H1 (cell line): ENCODE results near the gene MACROD1. TPM values are rescaled to one million over a fixed set of nuclear protein-coding genes. Genes with fewer than 3 reads are reported as not detected.

Source experiments
- CTCF ChIA-PET: fragments of 300-600 bp; sonication (Branson Sonifier 250); formaldehyde crosslinking; loops from one replicate; lab custom pipeline; 2021; ENCODE audit not compliant: partially characterized antibody; lab: Charles Lee
- POLR2A ChIA-PET: fragments of 300-600 bp; sonication (Branson Sonifier 250); formaldehyde crosslinking; loops from one replicate; lab custom pipeline; 2021; ENCODE audit warnings: inconsistent platforms; ENCODE audit not compliant: partially characterized antibody; lab: Charles Lee
- DNase-seq, 2 experiments: peaks; one replicate each; pipeline versions ENCODE4 v3.0.0 to v3.0.0-alpha.2; 2010 to 2022; ENCODE audit warnings: low spot score in 2 of 2, low read depth in 1 of 2, mixed read lengths in 1 of 2
- FAIRE-seq: peaks from 2 replicates; lab custom pipeline; 2011; peaks lifted over from hg19 to GRCh38; lab: Jason Lieb, UNC
- H2AFZ ChIP-seq: 2 replicates; pipeline ENCODE4 v1.8.1; 2012; ENCODE audit warnings: low read length, inconsistent platforms
- H2AK5ac ChIP-seq: 2 replicates; pipeline ENCODE4 v1.6.1; 2013; ENCODE audit warnings: low read depth, low read length
- H2BK120ac ChIP-seq: replicated peaks from 2 replicates; pipeline ENCODE3; 2013; ENCODE audit warnings: low read depth, low read length, inconsistent platforms
- H2BK12ac ChIP-seq: 2 replicates; pipeline ENCODE4 v1.6.1; 2013; ENCODE audit warnings: low read depth, low read length
- H2BK15ac ChIP-seq: 2 replicates; pipeline ENCODE4 v1.6.1; 2013; ENCODE audit warnings: low read length
- H2BK20ac ChIP-seq: 2 replicates; pipeline ENCODE4 v1.6.1; 2013; ENCODE audit warnings: low read length
- H2BK5ac ChIP-seq: 2 replicates; pipeline ENCODE4 v1.6.1; 2013; ENCODE audit warnings: low read depth, low read length
- H3K14ac ChIP-seq: 2 replicates; pipeline ENCODE4 v1.6.1; 2013; ENCODE audit warnings: inconsistent platforms; ENCODE audit not compliant: insufficient read length
- H3K18ac ChIP-seq: 2 replicates; pipeline ENCODE4 v1.6.1; 2013; ENCODE audit warnings: low read length; ENCODE audit errors: extremely low read depth
- H3K23ac ChIP-seq: 2 replicates; pipeline ENCODE4 v1.6.1; 2013; ENCODE audit warnings: inconsistent platforms; ENCODE audit not compliant: insufficient read length
- H3K23me2 ChIP-seq: 2 replicates; pipeline ENCODE4 v1.6.1; 2013; ENCODE audit warnings: low read depth, low read length
- H3K27ac ChIP-seq: 2 replicates; pipeline ENCODE4 v1.6.1; 2011; ENCODE audit warnings: low read depth, low read length, inconsistent platforms
- H3K27me3 ChIP-seq, 4 experiments: replicated peaks in 1 of 4; 1 replicate in 1 of 4; 2 replicates in 3 of 4; pipeline versions ENCODE4 v1.6.1 to v1.8.1; 2011 to 2013; ENCODE audit warnings: low read length in 3 of 4, mild to moderate bottlenecking in 3 of 4, inconsistent platforms in 2 of 4, mixed read lengths in 2 of 4, moderate library complexity in 1 of 4; ENCODE audit not compliant: control insufficient read depth in 3 of 4, insufficient read depth in 3 of 4; ENCODE audit errors: extremely low read depth in 1 of 4
- H3K36me3 ChIP-seq, 4 experiments: 2 replicates each; pipeline versions ENCODE4 v1.6.1 to v1.8.1; 2011 to 2013; ENCODE audit warnings: mild to moderate bottlenecking in 4 of 4, low read length in 3 of 4, moderate library complexity in 2 of 4, control low read depth in 1 of 4, inconsistent platforms in 1 of 4; ENCODE audit not compliant: insufficient read depth in 4 of 4, control insufficient read depth in 2 of 4
- H3K4ac ChIP-seq: replicated peaks from 2 replicates; pipeline ENCODE3; 2013; ENCODE audit warnings: low read length, low read depth, mixed read lengths, inconsistent platforms; ENCODE audit not compliant: insufficient read length
- H3K4me1 ChIP-seq, 4 experiments: replicated peaks in 1 of 4; 1 replicate in 1 of 4; 2 replicates in 3 of 4; pipeline versions ENCODE4 v1.6.1 to v1.8.1; 2011 to 2013; ENCODE audit warnings: low read length in 3 of 4, inconsistent platforms in 2 of 4, mixed read lengths in 1 of 4; ENCODE audit not compliant: insufficient read depth in 4 of 4, control insufficient read depth in 3 of 4
- H3K4me2 ChIP-seq, 2 experiments: 2 replicates each; pipeline versions ENCODE4 v1.6.1 to v1.8.1; 2011 to 2013; ENCODE audit warnings: low read depth in 2 of 2, low read length in 2 of 2, control low read depth in 1 of 2, inconsistent platforms in 1 of 2, mild to moderate bottlenecking in 1 of 2; ENCODE audit not compliant: insufficient read depth in 1 of 2
- H3K4me3 ChIP-seq, 4 experiments: fragments of 200-600, 300-600 bp in 1 of 4; sonication (generic), shearing (Covaris generic), sonication (Bioruptor Twin) in 1 of 4; 2 replicates each; pipeline versions ENCODE4 v1.5.1 to v1.8.1; 2011 to 2016; ENCODE audit warnings: low read length in 4 of 4, low read depth in 3 of 4, control low read depth in 2 of 4, inconsistent platforms in 2 of 4, mild to moderate bottlenecking in 2 of 4, mixed read lengths in 1 of 4, moderate library complexity in 1 of 4; ENCODE audit not compliant: insufficient read depth in 2 of 4; ENCODE audit errors: extremely low read depth in 1 of 4
- H3K56ac ChIP-seq: replicated peaks from 2 replicates; pipeline ENCODE3; 2013; ENCODE audit warnings: low read depth, mild to moderate bottlenecking, mixed read lengths, low read length, inconsistent platforms; ENCODE audit not compliant: insufficient read length
- H3K79me1 ChIP-seq: 2 replicates; pipeline ENCODE4 v1.6.1; 2013; ENCODE audit warnings: low read depth, low read length, control low read depth
- H3K79me2 ChIP-seq, 2 experiments: 2 replicates each; pipeline versions ENCODE4 v1.6.1 to v1.8.1; 2012 to 2013; ENCODE audit warnings: low read length in 2 of 2, mild to moderate bottlenecking in 2 of 2, inconsistent platforms in 1 of 2; ENCODE audit not compliant: insufficient read depth in 2 of 2, control insufficient read depth in 1 of 2
- H3K9ac ChIP-seq, 4 experiments: replicated peaks in 1 of 4; 1 replicate in 1 of 4; 2 replicates in 3 of 4; pipeline versions ENCODE4 v1.6.1 to v1.8.1; 2011 to 2013; ENCODE audit warnings: low read depth in 3 of 4, low read length in 3 of 4, control low read depth in 2 of 4, mild to moderate bottlenecking in 2 of 4, moderate library complexity in 2 of 4, inconsistent platforms in 1 of 4; ENCODE audit errors: extremely low read depth in 1 of 4
- H3K9me3 ChIP-seq, 2 experiments: 2 replicates each; pipeline versions ENCODE4 v1.6.1 to v1.8.1; 2012 to 2013; ENCODE audit warnings: mild to moderate bottlenecking in 2 of 2, moderate library complexity in 2 of 2, control low read depth in 1 of 2, inconsistent platforms in 1 of 2, low read depth in 1 of 2, low read length in 1 of 2, mixed read lengths in 1 of 2; ENCODE audit not compliant: insufficient read depth in 2 of 2
- H4K20me1 ChIP-seq, 2 experiments: replicated peaks in 1 of 2; 2 replicates each; pipeline versions ENCODE3 to v1.8.1; 2011 to 2013; ENCODE audit warnings: inconsistent platforms in 2 of 2, low read length in 2 of 2, mild to moderate bottlenecking in 1 of 2; ENCODE audit not compliant: insufficient read depth in 2 of 2, control insufficient read depth in 1 of 2
- H4K5ac ChIP-seq: 2 replicates; pipeline ENCODE4 v1.6.1; 2013; ENCODE audit warnings: low read length, low read depth, mixed read lengths, inconsistent platforms; ENCODE audit not compliant: insufficient read length
- H4K8ac ChIP-seq: 2 replicates; pipeline ENCODE4 v1.8.0; 2013; ENCODE audit warnings: mild to moderate bottlenecking, moderate library complexity, low read length, inconsistent platforms; ENCODE audit not compliant: insufficient read depth; ENCODE audit errors: extremely low read depth
- H4K91ac ChIP-seq: replicated peaks from 2 replicates; pipeline ENCODE3; 2013; ENCODE audit warnings: low read length, mixed read lengths, inconsistent platforms; ENCODE audit not compliant: insufficient read length
- RAD21 ChIP-seq, 2 experiments: IDR thresholded peaks in 1 of 2; conservative IDR thresholded peaks in 1 of 2; 2 replicates each; pipeline ENCODE4 v1.6.1; 2011; ENCODE audit warnings: low read depth in 2 of 2, low read length in 2 of 2, improper control_type of control experiment in 1 of 2, inconsistent platforms in 1 of 2, mild to moderate bottlenecking in 1 of 2, moderate library complexity in 1 of 2
- SAP30 ChIP-seq: fragments of 300-600 bp; sonication (generic); IDR thresholded peaks from 2 replicates; pipeline ENCODE4 v1.7.1; 2012; ENCODE audit warnings: low read length, moderate library complexity, mild to moderate bottlenecking, inconsistent platforms; ENCODE audit not compliant: insufficient read depth, insufficient replicate concordance
- SIX5 ChIP-seq: IDR thresholded peaks from 2 replicates; pipeline ENCODE4 v1.6.1; 2011; ENCODE audit warnings: mild to moderate bottlenecking, low read depth, low read length
- WGBS, 2 experiments: shearing (Covaris generic) in 1 of 2; methylation state at CpG; one replicate each; pipeline versions ENCODE4 v1.1.6 to v1.1.7; 2013 to 2015; ENCODE audit warnings: low lambda C conversion rate in 2 of 2, mixed read lengths in 2 of 2, inconsistent platforms in 1 of 2, low coverage in 1 of 2, missing lambda C conversion rate in 1 of 2; ENCODE audit not compliant: insufficient replicate concordance in 2 of 2, insufficient coverage in 1 of 2, insufficient read length in 1 of 2; ENCODE audit errors: extremely low coverage in 1 of 2, missing lambda C conversion rate in 1 of 2; 5-methylcytosine and 5-hydroxymethylcytosine counted together
- polyA plus RNA-seq, 7 experiments: library from polyadenylated mRNA; depleted of rRNA in 3 of 7; stranded (reverse) in 5 of 7; unstranded in 2 of 7; fragments of >200 nt in 5 of 7; fragments of 200-250 nt in 2 of 7; gene quantifications; 1 replicate in 5 of 7; 2 replicates in 1 of 7; 4 replicates in 1 of 7; pipeline versions ENCODE4 v1.2.1 to v1.2.3, GENCODE V29; 2011 to 2013; ENCODE audit warnings: missing spikeins in 2 of 7, mixed read lengths in 2 of 7
- total RNA-seq: library from RNA; stranded (reverse); fragmentation: NEBNext Ultra II Directional; extraction: Animal tissue kit (Norgen Biotek cat#: 25700); gene quantifications from 2 replicates; pipeline ENCODE4 v1.2.1, GENCODE V29; 2021

The MACROD1 gene
- total and polyA plus RNA-seq, 2 of the 8 experiments (the other 6 are each of a cell fraction or from before 2014, with no cell fraction given), result 19.5 to 34.1 TPM

- H3K4me3 ChIP-seq, result no peak overlapping the region
- H2BK12ac ChIP-seq, result no peak overlapping the region
- ChIA-PET POLR2A (interaction anchor here (0.9 kb wide), 1 partner anchor 16 kb away, joined by 4 read pairs; no protein-coding TSS in a partner anchor), CTCF (interaction anchor here (0.7 to 1.7 kb wide), 7 partner anchors 10 to 92 kb away, joined by 3 to 6 read pairs (median 3); no protein-coding TSS in a partner anchor)
- WGBS, 2 experiments, result 91% methylated on average over 12 of the region's 13 CpGs; no CpG with 5 or more reads in 1 of the 2 experiments
- no peak overlapping the region for H2BK120ac ChIP-seq
- TF ChIP-seq SAP30 (no peak), SIX5 (no peak), RAD21 (IDR thresholded peaks at IDR 0.05 in 1 of 2, conservative IDR thresholded peaks at IDR 0.05 in 1 of 2; ENCODE audit: low read depth in 2 of 2, low read length in 2 of 2) (no peak)
- H3K4ac ChIP-seq, result no peak overlapping the region
- H2BK15ac ChIP-seq, result no peak overlapping the region
- H3K56ac ChIP-seq, result no peak overlapping the region
- H3K79me1 ChIP-seq, result no peaks in the 10 kb centered on the region
- H4K91ac ChIP-seq, result no peak overlapping the region
- no peak overlapping the region for H2AK5ac ChIP-seq
- H2AFZ ChIP-seq, result no peak overlapping the region
- no peaks in the 10 kb centered on the region for H3K79me2 ChIP-seq
- peaks cover 5 to 13% of the 10 kb centered on the region in 2 experiments for H4K20me1 ChIP-seq
- no peak overlapping the region for H2BK20ac ChIP-seq
- DNase-seq, result no peak
- FAIRE-seq, result no peak
- peaks cover 6 to 35% (median 28%) of the 10 kb centered on the region in 4 experiments for H3K4me1 ChIP-seq
- no peak overlapping the region for H3K9ac ChIP-seq
- no peak overlapping the region for H3K27ac ChIP-seq
- H3K27me3 ChIP-seq, result peaks cover 11 to 75% (median 60%) of the 10 kb centered on the region in 4 experiments
- H3K9me3 ChIP-seq, result no peaks in the 10 kb centered on the region
- H3K36me3 ChIP-seq, result no peaks in the 10 kb centered on the region
- no peak overlapping the region for H3K23ac ChIP-seq
- H3K18ac ChIP-seq, result no peak overlapping the region
- H4K8ac ChIP-seq, result no peak overlapping the region; the same call in 1 of the 2 replicates
- H4K5ac ChIP-seq, result no peak overlapping the region
- no peak overlapping the region for H3K14ac ChIP-seq
- no peak overlapping the region for H3K4me2 ChIP-seq
- peaks cover 6% of the 10 kb centered on the region for H3K23me2 ChIP-seq
- no peak overlapping the region for H2BK5ac ChIP-seq
Observed at GRCh38 chr11:64056861-64057260, 109.1 kb downstream of the MACROD1 start.
